Gastrocnemius medialis (tissue), 4 donors: ENCODE results near the gene NUBP1.

Source experiments
- CTCF ChIP-seq, 5 experiments: fragments of 450-650 bp in 3 of 5; fragments of 200-600 bp in 2 of 5; sonication (generic) in 2 of 5; IDR thresholded peaks in 4 of 5; conservative IDR thresholded peaks in 1 of 5; 1 replicate in 4 of 5; 2 replicates in 1 of 5; pipeline ENCODE4 v1.5.1; 2016 to 2019; ENCODE audit warnings: antibody characterized with exemption in 5 of 5, mild to moderate bottlenecking in 3 of 5, moderate library complexity in 3 of 5
- POLR2A ChIP-seq, 2 donors: fragments of 450-650 bp; IDR thresholded peaks; one replicate each; pipeline ENCODE4 v1.6.1; 2017; ENCODE audit warnings: antibody characterized with exemption in 2 of 2, mild to moderate bottlenecking in 2 of 2, moderate library complexity in 2 of 2

- TF ChIP-seq CTCF (IDR thresholded peaks at IDR 0.05 in 4 of 5, conservative IDR thresholded peaks at IDR 0.05 in 1 of 5) (no peak), POLR2A (IDR thresholded peaks at IDR 0.05) (no peak)
Observed at GRCh38 chr16:10767127-10767526, 23.5 kb downstream of the NUBP1 start.
